Colonic mucosa (tissue), 4 donors: ENCODE measurements around the gene GRSF1. TPM values are rescaled to one million over a fixed set of nuclear protein-coding genes. Genes with fewer than 3 reads are reported as not detected.

ENCODE experiments used
- DNase-seq: peaks from one replicate; pipeline ENCODE4 v3.0.0-alpha.2; 2020
- H3K27ac ChIP-seq: fragments of 200-600 bp; one replicate; pipeline ENCODE4 v1.8.0; 2021
- H3K27me3 ChIP-seq: fragments of 200-600 bp; one replicate; pipeline ENCODE4 v1.8.0; 2021
- H3K36me3 ChIP-seq: fragments of 200-600 bp; one replicate; pipeline ENCODE4 v1.8.0; 2021
- H3K4me1 ChIP-seq: fragments of 200-600 bp; one replicate; pipeline ENCODE4 v1.8.0; 2021; ENCODE audit warnings: mild to moderate bottlenecking
- H3K4me3 ChIP-seq: fragments of 200-600 bp; one replicate; pipeline ENCODE4 v1.8.0; 2021
- H3K9ac ChIP-seq, 2 donors: one replicate each; pipeline ENCODE4 v1.7.0; 2013; ENCODE audit warnings: control low read depth in 2 of 2, low read depth in 2 of 2, low read length in 2 of 2
- H3K9me3 ChIP-seq: fragments of 200-600 bp; one replicate; pipeline ENCODE4 v1.8.0; 2021
- CTCF ChIP-seq: fragments of 200-600 bp; IDR thresholded peaks from one replicate; pipeline ENCODE4 v1.8.0; 2022; ENCODE audit warnings: antibody characterized with exemption, mild to moderate bottlenecking
- intact Hi-C: fragments of 100-400 bp; cut with DNase I; formaldehyde crosslinking; loops from one replicate; pipeline ENCODE4 v1.14.1; 2022
- total RNA-seq, 2 donors: library from RNA; stranded (reverse); fragmentation: NEBNext Ultra II Directional in 1 of 2; extraction: Animal tissue kit (Norgen Biotek cat#: 25700) in 1 of 2; gene quantifications; one replicate each; pipeline ENCODE4 v1.2.1, GENCODE V29; 2021
- donor health status: healthy.
- donor health status: DM: no; HTN: no; CAD: no.
- donor health status: DM: no; HTN: no; CAD: no.

Gene GRSF1
- total RNA-seq, 2 donors from 2014 or later: 91.0 to 108 TPM

GRCh38 chr4:70801265-70801809 is 38.4 kb downstream of the GRSF1 start:
- H3K9me3 ChIP-seq: no peaks in the 10 kb centered on the region

GRCh38 chr4:70793626-70794025 is 46.1 kb downstream of the GRSF1 start:
- H3K36me3 ChIP-seq: no peaks in the 10 kb centered on the region

More at GRCh38 chr4:70801265-70801809, 38.4 kb downstream of the GRSF1 start:
- intact Hi-C loops: no loop called here
- Histone ChIP-seq H3K27ac (no peak overlapping the region), H3K4me3 (no peak overlapping the region), H3K9ac (no peak overlapping the region), H3K27me3 (no peaks in the 10 kb centered on the region), H3K36me3 (no peaks in the 10 kb centered on the region), H3K4me1 (no peaks in the 10 kb centered on the region)
- TF ChIP-seq CTCF: no peak
- DNase-seq: no peak

DNA sequence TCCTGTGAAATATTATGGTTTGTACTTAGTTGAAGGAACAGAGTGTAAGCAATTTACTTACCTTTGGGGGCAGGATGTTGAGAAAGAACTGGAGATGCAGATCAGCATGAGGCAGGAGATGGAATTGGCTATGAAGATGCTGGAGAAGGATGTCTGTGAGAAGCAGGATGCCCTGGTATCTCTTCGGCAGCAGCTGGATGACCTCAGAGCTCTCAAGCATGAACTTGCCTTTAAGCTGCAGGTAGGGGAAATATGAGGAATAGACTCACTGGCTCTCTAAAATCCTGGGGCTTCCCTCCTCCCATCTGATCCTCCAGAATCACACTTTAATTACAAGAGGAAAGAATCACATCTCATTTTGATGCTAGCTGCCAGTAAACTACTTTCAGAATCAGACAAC is 51.0 kb downstream of the GRSF1 start:
- H3K36me3 ChIP-seq: no peaks in the 10 kb centered on the region
- TF ChIP-seq CTCF: no peak
- H3K9me3 ChIP-seq: no peaks in the 10 kb centered on the region
- no peak for DNase-seq
- H3K9ac ChIP-seq: no peak overlapping the region
- H3K4me3 ChIP-seq: no peak overlapping the region
- no peaks in the 10 kb centered on the region for H3K27me3 ChIP-seq
- intact Hi-C loops: no loop called here
- no peaks in the 10 kb centered on the region for H3K4me1 ChIP-seq
- no peak overlapping the region for H3K27ac ChIP-seq

More at GRCh38 chr4:70793626-70794025, 46.1 kb downstream of the GRSF1 start:
- intact Hi-C loops: no loop called here
- no peak for TF ChIP-seq CTCF
- Histone ChIP-seq H3K27me3 (no peaks in the 10 kb centered on the region), H3K27ac (no peak overlapping the region), H3K4me3 (no peak overlapping the region), H3K4me1 (no peaks in the 10 kb centered on the region), H3K9me3 (no peaks in the 10 kb centered on the region), H3K9ac (no peak overlapping the region)
- no peak for DNase-seq

DNA sequence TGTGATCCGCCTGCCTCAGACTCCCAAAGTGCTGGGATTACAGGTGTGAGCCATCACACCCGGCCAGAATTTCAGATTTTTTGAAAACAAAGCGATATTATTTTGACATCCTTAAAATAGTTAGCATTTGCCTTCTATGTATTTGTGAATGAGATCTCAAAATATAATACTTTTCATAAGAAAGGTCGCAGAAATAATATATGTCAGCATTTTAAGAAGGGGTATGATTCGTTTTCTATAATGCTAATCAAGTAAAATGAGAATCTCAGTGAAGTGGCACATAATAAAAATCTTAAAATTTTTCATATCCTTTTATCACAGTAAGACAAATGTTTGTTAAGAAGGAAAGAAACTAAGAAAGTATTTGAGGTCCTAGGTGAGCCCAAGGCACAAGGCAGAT is 52.2 kb downstream of the GRSF1 start:
- H3K27ac ChIP-seq: no peak overlapping the region
- no peak overlapping the region for H3K9ac ChIP-seq
- intact Hi-C loops: no loop called here
- H3K36me3 ChIP-seq: no peaks in the 10 kb centered on the region
- no peaks in the 10 kb centered on the region for H3K9me3 ChIP-seq
- H3K4me1 ChIP-seq: no peaks in the 10 kb centered on the region
- H3K4me3 ChIP-seq: no peak overlapping the region
- H3K27me3 ChIP-seq: no peaks in the 10 kb centered on the region
- TF ChIP-seq CTCF: no peak
- no peak for DNase-seq

GRCh38 chr4:70783096-70783495 is 56.6 kb downstream of the GRSF1 start:
- no peak overlapping the region for H3K4me3 ChIP-seq
- no peaks in the 10 kb centered on the region for H3K36me3 ChIP-seq
- H3K9ac ChIP-seq: no peak overlapping the region
- no peaks in the 10 kb centered on the region for H3K27me3 ChIP-seq
- no peak for DNase-seq
- H3K27ac ChIP-seq: no peak overlapping the region
- no peaks in the 10 kb centered on the region for H3K9me3 ChIP-seq
- no peak for TF ChIP-seq CTCF
- intact Hi-C loops: no loop called here
- no peaks in the 10 kb centered on the region for H3K4me1 ChIP-seq
